Measurements from ENCODE around the gene WNT3.

WNT3 gene

DNA sequence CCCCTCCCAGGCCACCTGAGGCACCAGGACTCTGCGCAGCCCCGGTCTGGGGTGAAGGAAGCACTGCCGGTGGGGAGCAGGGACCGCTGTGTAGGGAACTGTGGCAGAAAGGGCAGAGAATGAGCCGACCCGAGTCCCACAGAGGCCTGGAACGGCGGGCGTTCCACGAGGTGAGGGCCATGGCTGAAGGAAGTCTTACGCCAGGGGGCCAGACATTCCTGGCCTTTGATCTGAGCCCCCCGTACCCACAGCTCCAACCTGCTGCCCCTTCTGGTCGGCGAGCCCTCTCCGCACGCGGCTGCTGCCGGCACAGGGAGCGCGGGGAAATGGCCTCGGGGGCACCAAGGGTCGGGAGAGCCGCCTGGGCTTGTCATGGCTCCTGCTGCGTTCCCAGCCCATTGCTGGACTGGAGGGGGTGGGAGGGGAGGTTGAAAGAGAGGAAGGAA, 1.4 kb upstream of the WNT3 start:
- Histone ChIP-seq H3K4ac (ENCODE audit: low read depth in 1 of 2, low read length in 2 of 2) (no peak overlapping the region), H3K9me3 (ENCODE audit: control insufficient read depth, low read length) (no peaks in the 10 kb centered on the region), H3K23ac (ENCODE audit: low read length in 2 of 2) (peak overlapping the region in 1 of 2 experiments; percentile 23), H4K8ac (ENCODE audit: low read length) (no peak overlapping the region), H3K4me1 (ENCODE audit: control insufficient read depth, insufficient read depth, low read depth, low read length) (peaks cover 25% of the 10 kb centered on the region), H3K4me2 (ENCODE audit: low read length, poor library complexity, severe bottlenecking) (no peak overlapping the region), H2BK120ac (ENCODE audit: low read depth, low read length) (no peak overlapping the region), H3K27ac (ENCODE audit: low read length, poor library complexity, severe bottlenecking) (no peak overlapping the region), H3K79me1 (replicated peaks; ENCODE audit: low read length, poor library complexity, severe bottlenecking) (no peaks in the 10 kb centered on the region), H3K27me3 (ENCODE audit: control insufficient read depth in 1 of 2, insufficient read depth in 1 of 2, low read length in 2 of 2) (peaks cover 71 to 88% of the 10 kb centered on the region in 2 experiments), H2BK5ac (ENCODE audit: low read depth, low read length, poor library complexity, severe bottlenecking) (no peak overlapping the region), H2AFZ (ENCODE audit: low read depth, low read length) (no peak overlapping the region), H3K36me3 (ENCODE audit: control insufficient read depth in 1 of 2, insufficient read depth in 2 of 2, low read depth in 1 of 2, low read length in 2 of 2) (peaks cover 0 to 4% of the 10 kb centered on the region in 2 experiments), H4K91ac (ENCODE audit: low read length) (no peak overlapping the region), H3K14ac (ENCODE audit: low read length in 2 of 2) (no peak overlapping the region), H2BK12ac (ENCODE audit: low read length in 2 of 2) (no peak overlapping the region), H3K18ac (ENCODE audit: low read depth in 1 of 2, low read length in 2 of 2) (no peak overlapping the region), H2AK5ac (ENCODE audit: low read length, severe bottlenecking) (no peak overlapping the region), H2BK15ac (ENCODE audit: low read depth, poor library complexity, severe bottlenecking) (no peak overlapping the region), H3K4me3 (ENCODE audit: insufficient read depth in 1 of 2, low read depth in 1 of 2, low read length in 2 of 2) (no peak overlapping the region), H3K9ac (ENCODE audit: low read length) (no peak overlapping the region)
- DNase-seq: no peak
- WGBS: 8% methylated on average over 23 of the region's 24 CpGs

DNA sequence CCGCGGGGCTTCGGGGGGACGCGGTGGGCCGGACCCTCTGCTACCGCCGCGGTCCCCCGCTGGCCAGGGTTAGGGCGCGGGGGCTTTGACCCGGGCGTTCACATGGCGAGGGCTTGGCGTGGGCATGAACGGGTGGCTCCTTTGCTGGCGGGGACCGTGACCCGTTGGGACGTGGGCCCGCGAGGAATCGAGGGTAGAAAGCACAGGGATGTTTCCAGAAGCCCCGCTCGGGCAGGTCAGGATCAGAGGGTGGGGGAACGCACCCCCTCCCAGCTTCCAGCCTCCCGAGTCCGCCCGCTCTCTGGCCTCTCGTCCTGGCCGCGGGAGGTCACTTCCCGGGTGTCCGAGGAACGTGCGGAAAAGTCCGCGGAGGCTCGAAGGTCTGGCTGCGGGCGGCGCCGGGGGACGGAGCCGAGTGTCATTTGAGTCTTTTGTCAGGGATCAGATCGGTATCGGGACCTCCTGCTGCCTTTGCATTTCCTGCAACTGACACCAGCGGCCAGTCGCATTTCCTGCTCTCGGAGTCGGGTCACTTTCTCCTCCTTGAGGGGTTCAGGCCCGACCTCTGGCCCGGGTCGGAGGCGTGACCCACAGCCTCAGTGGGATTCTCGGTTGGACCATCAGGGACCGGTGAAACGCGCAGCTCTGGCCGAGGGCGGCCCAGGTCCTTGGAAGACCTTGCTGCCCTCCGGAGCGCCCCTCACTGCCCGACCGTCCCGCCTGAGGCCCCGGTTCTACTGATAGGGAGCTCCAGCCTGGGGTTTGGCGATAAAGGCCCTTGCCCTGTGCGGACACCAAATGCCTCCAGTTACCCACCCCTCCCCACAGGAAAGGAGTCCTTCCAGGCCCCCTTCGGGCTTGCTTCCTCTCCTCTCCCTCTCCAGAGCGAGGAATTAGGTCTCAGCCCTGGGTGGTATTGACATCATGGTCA, 702 bp upstream of the WNT3 start:
- no peaks in the 10 kb centered on the region for H3K9me3 ChIP-seq (ENCODE audit: control insufficient read depth, low read length)
- no peak overlapping the region for H2BK15ac ChIP-seq (ENCODE audit: low read depth, poor library complexity, severe bottlenecking)
- peak overlapping the region; percentile 69 for H3K4me2 ChIP-seq (ENCODE audit: low read length, poor library complexity, severe bottlenecking)
- peaks cover 25% of the 10 kb centered on the region for H3K4me1 ChIP-seq (ENCODE audit: control insufficient read depth, insufficient read depth, low read depth, low read length)
- H3K36me3 ChIP-seq (ENCODE audit: control insufficient read depth in 1 of 2, insufficient read depth in 2 of 2, low read depth in 1 of 2, low read length in 2 of 2): peaks cover 0 to 4% of the 10 kb centered on the region in 2 experiments
- no peak overlapping the region for H3K27ac ChIP-seq (ENCODE audit: low read length, poor library complexity, severe bottlenecking)
- peak overlapping the region; percentile 34 to 56 for H3K4me3 ChIP-seq (ENCODE audit: insufficient read depth in 1 of 2, low read depth in 1 of 2, low read length in 2 of 2)
- H2AFZ ChIP-seq (ENCODE audit: low read depth, low read length): no peak overlapping the region
- H3K27me3 ChIP-seq (ENCODE audit: control insufficient read depth in 1 of 2, insufficient read depth in 1 of 2, low read length in 2 of 2): peaks cover 69 to 91% of the 10 kb centered on the region in 2 experiments
- no peak overlapping the region for H2BK120ac ChIP-seq (ENCODE audit: low read depth, low read length)
- peak overlapping the region in 1 of 2 experiments; percentile 16 for H2BK12ac ChIP-seq (ENCODE audit: low read length in 2 of 2)
- no peak overlapping the region for H2BK5ac ChIP-seq (ENCODE audit: low read depth, low read length, poor library complexity, severe bottlenecking)
- WGBS: 2% methylated on average over 64 of the region's 72 CpGs
- no peak overlapping the region for H4K8ac ChIP-seq (ENCODE audit: low read length)
- no peak overlapping the region for H3K14ac ChIP-seq (ENCODE audit: low read length in 2 of 2)
- H2AK5ac ChIP-seq (ENCODE audit: low read length, severe bottlenecking): no peak overlapping the region
- H4K91ac ChIP-seq (ENCODE audit: low read length): no peak overlapping the region
- peak overlapping the region in 1 of 2 experiments; percentile 30 for H3K18ac ChIP-seq (ENCODE audit: low read depth in 1 of 2, low read length in 2 of 2)
- H3K4ac ChIP-seq (ENCODE audit: low read depth in 1 of 2, low read length in 2 of 2): no peak overlapping the region
- peak; percentile 19 for DNase-seq
- peak overlapping the region in 1 of 2 experiments; percentile 41 for H3K23ac ChIP-seq (ENCODE audit: low read length in 2 of 2)
- H3K79me1 ChIP-seq (replicated peaks; ENCODE audit: low read length, poor library complexity, severe bottlenecking): no peaks in the 10 kb centered on the region
- no peak overlapping the region for H3K9ac ChIP-seq (ENCODE audit: low read length)

DNA sequence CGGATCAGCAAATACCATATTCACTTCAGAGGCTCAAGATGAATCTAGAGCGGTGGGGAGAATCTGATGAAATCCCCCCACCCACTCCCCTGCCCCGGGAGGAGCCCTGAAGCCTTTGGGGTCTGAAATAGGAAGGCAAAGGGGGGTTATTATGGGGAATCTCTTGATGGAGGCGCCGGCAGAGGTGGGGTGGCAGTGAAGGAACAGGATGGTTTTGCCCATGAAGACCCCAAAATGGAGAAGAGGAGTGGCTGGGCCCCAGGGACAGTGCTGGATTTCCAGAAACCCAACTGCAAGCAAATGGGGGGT, 637 bp downstream of the WNT3 start:
- no peak overlapping the region for H2BK15ac ChIP-seq (ENCODE audit: low read depth, poor library complexity, severe bottlenecking)
- no peak for DNase-seq
- H3K79me1 ChIP-seq (replicated peaks; ENCODE audit: low read length, poor library complexity, severe bottlenecking): no peaks in the 10 kb centered on the region
- peaks cover 70 to 98% of the 10 kb centered on the region in 2 experiments for H3K27me3 ChIP-seq (ENCODE audit: control insufficient read depth in 1 of 2, insufficient read depth in 1 of 2, low read length in 2 of 2)
- H2BK12ac ChIP-seq (ENCODE audit: low read length in 2 of 2): no peak overlapping the region
- H2AK5ac ChIP-seq (ENCODE audit: low read length, severe bottlenecking): no peak overlapping the region
- no peak overlapping the region for H2AFZ ChIP-seq (ENCODE audit: low read depth, low read length)
- no peak overlapping the region for H3K4me3 ChIP-seq (ENCODE audit: insufficient read depth in 1 of 2, low read depth in 1 of 2, low read length in 2 of 2)
- H3K27ac ChIP-seq (ENCODE audit: low read length, poor library complexity, severe bottlenecking): no peak overlapping the region
- peaks cover 0 to 4% of the 10 kb centered on the region in 2 experiments for H3K36me3 ChIP-seq (ENCODE audit: control insufficient read depth in 1 of 2, insufficient read depth in 2 of 2, low read depth in 1 of 2, low read length in 2 of 2)
- no peak overlapping the region for H3K4me2 ChIP-seq (ENCODE audit: low read length, poor library complexity, severe bottlenecking)
- no peak overlapping the region for H4K91ac ChIP-seq (ENCODE audit: low read length)
- peaks cover 25% of the 10 kb centered on the region for H3K4me1 ChIP-seq (ENCODE audit: control insufficient read depth, insufficient read depth, low read depth, low read length)
- H4K8ac ChIP-seq (ENCODE audit: low read length): no peak overlapping the region
- H3K14ac ChIP-seq (ENCODE audit: low read length in 2 of 2): no peak overlapping the region
- H3K4ac ChIP-seq (ENCODE audit: low read depth in 1 of 2, low read length in 2 of 2): no peak overlapping the region
- H3K9me3 ChIP-seq (ENCODE audit: control insufficient read depth, low read length): no peaks in the 10 kb centered on the region
- H3K9ac ChIP-seq (ENCODE audit: low read length): no peak overlapping the region
- no peak overlapping the region for H2BK120ac ChIP-seq (ENCODE audit: low read depth, low read length)
- no peak overlapping the region for H3K23ac ChIP-seq (ENCODE audit: low read length in 2 of 2)
- H3K18ac ChIP-seq (ENCODE audit: low read depth in 1 of 2, low read length in 2 of 2): no peak overlapping the region
- no peak overlapping the region for H2BK5ac ChIP-seq (ENCODE audit: low read depth, low read length, poor library complexity, severe bottlenecking)
- 5% methylated on average over 3 of the region's 5 CpGs for WGBS

DNA sequence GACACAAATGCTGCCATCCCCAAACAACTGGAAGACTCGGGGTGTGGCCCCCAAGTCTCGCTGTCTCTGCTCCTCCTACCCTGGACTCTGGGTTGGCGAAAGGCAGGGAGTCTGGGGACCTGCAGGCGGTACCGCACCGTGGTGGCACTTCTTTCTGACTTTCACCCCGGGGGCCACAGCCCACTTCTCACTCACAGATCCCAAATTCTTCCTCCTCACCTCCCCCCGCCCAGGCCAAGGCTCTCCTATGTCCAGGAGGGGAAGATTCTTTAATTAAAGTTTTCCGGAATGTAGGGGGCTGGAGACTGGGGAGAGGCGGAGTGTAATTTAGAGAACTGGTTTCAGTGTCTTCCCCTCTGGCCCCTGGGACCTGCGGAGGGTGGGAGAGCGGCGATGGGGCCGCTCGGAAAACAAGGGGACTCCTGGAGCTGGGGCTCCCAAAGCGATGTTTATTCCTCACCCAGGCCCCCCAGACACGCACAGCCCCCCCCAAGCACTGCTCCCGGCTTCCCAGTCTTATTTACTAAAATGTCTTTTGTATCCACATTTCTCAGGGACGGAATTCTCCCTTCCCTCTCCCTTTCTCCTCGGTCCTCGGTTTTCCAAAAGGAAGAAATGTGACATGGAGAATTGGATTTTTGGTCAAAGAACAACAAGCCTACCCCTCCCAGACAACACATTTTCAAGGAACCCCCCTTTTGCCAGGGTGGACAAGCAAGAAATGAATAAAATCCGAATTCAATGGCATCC, 1.2 kb downstream of the WNT3 start:
- Histone ChIP-seq H3K79me1 (replicated peaks; ENCODE audit: low read length, poor library complexity, severe bottlenecking) (no peaks in the 10 kb centered on the region), H3K27me3 (ENCODE audit: control insufficient read depth in 1 of 2, insufficient read depth in 1 of 2, low read length in 2 of 2) (peaks cover 67 to 97% of the 10 kb centered on the region in 2 experiments), H2BK12ac (ENCODE audit: low read length in 2 of 2) (no peak overlapping the region), H3K36me3 (ENCODE audit: control insufficient read depth in 1 of 2, insufficient read depth in 2 of 2, low read depth in 1 of 2, low read length in 2 of 2) (peaks cover 0 to 2% of the 10 kb centered on the region in 2 experiments), H3K9ac (ENCODE audit: low read length) (no peak overlapping the region), H3K23ac (ENCODE audit: low read length in 2 of 2) (no peak overlapping the region), H2BK5ac (ENCODE audit: low read depth, low read length, poor library complexity, severe bottlenecking) (no peak overlapping the region), H4K91ac (ENCODE audit: low read length) (no peak overlapping the region), H3K9me3 (ENCODE audit: control insufficient read depth, low read length) (no peaks in the 10 kb centered on the region), H2BK15ac (ENCODE audit: low read depth, poor library complexity, severe bottlenecking) (no peak overlapping the region), H2BK120ac (ENCODE audit: low read depth, low read length) (no peak overlapping the region), H2AK5ac (ENCODE audit: low read length, severe bottlenecking) (no peak overlapping the region), H3K4me3 (ENCODE audit: insufficient read depth in 1 of 2, low read depth in 1 of 2, low read length in 2 of 2) (no peak overlapping the region), H3K18ac (ENCODE audit: low read depth in 1 of 2, low read length in 2 of 2) (no peak overlapping the region), H3K4me2 (ENCODE audit: low read length, poor library complexity, severe bottlenecking) (no peak overlapping the region), H2AFZ (ENCODE audit: low read depth, low read length) (no peak overlapping the region), H3K4ac (ENCODE audit: low read depth in 1 of 2, low read length in 2 of 2) (no peak overlapping the region), H4K8ac (ENCODE audit: low read length) (no peak overlapping the region), H3K27ac (ENCODE audit: low read length, poor library complexity, severe bottlenecking) (no peak overlapping the region), H3K14ac (ENCODE audit: low read length in 2 of 2) (no peak overlapping the region), H3K4me1 (ENCODE audit: control insufficient read depth, insufficient read depth, low read depth, low read length) (peaks cover 27% of the 10 kb centered on the region)
- DNase-seq: no peak
- WGBS: 16% methylated on average over 18 of the region's 22 CpGs
